Astrocyte (in vitro differentiated cells and primary cell): ENCODE data around the gene ZAP70.

Experiments
- CTCF ChIP-seq: IDR thresholded peaks from 2 replicates; pipeline ENCODE4 v1.5.1; 2011; ENCODE audit warnings: low read depth, mild to moderate bottlenecking, inconsistent platforms, low read length, moderate library complexity; ENCODE audit not compliant: insufficient read depth
- EZH2 ChIP-seq: IDR thresholded peaks from 2 replicates; pipeline ENCODE4 v1.6.1; 2012; ENCODE audit warnings: mild to moderate bottlenecking, low read length, inconsistent platforms; ENCODE audit not compliant: insufficient read depth

- no peak for TF ChIP-seq CTCF
- TF ChIP-seq EZH2: no peak
These were observed 2.0 kb upstream of the ZAP70 start for GRCh38 chr2:97711394-97711711.
